WTC11 (cell line): Measurements from ENCODE around the gene PDE4B. TPM values are rescaled to one million over a fixed set of nuclear protein-coding genes. Genes with fewer than 3 reads are reported as not detected.

ENCODE experiments used
- ATAC-seq: fragments of 200-7000 bp; cut with Tn5 transposase; 2 replicates; pipeline ENCODE4 v1.10.0; 2021; ENCODE audit warnings: mild to moderate bottlenecking, moderate library complexity
- CTCF ChIA-PET: fragments of 300-600 bp; sonication (Branson Sonifier 250); formaldehyde crosslinking; loops from one replicate; lab custom pipeline; 2021; ENCODE audit warnings: antibody characterized with exemption; lab: Charles Lee
- POLR2A ChIA-PET: fragments of 350-600 bp; sonication (Branson Sonifier 250); formaldehyde crosslinking; loops from one replicate; lab custom pipeline; 2021; ENCODE audit warnings: antibody characterized with exemption; lab: Charles Lee
- DNase-seq: peaks from one replicate; pipeline ENCODE4 v3.0.0; 2021; ENCODE audit warnings: low spot score
- H3K27ac Mint-ChIP-seq: 2 replicates; pipeline ENCODE4 v1.8.0; 2021; ENCODE audit warnings: mixed read lengths
- H3K27me3 Mint-ChIP-seq: 2 replicates; pipeline ENCODE4 v1.8.0; 2021; ENCODE audit warnings: low read depth, mild to moderate bottlenecking, moderate library complexity, mixed read lengths
- H3K36me3 Mint-ChIP-seq: 2 replicates; pipeline ENCODE4 v1.8.0; 2021; ENCODE audit warnings: mixed read lengths
- H3K4me1 Mint-ChIP-seq: 2 replicates; pipeline ENCODE4 v1.8.0; 2022; ENCODE audit warnings: mixed read lengths
- H3K4me3 Mint-ChIP-seq: 2 replicates; pipeline ENCODE4 v1.8.0; 2021; ENCODE audit warnings: mild to moderate bottlenecking, moderate library complexity, mixed read lengths
- H3K9me3 Mint-ChIP-seq: 2 replicates; pipeline ENCODE4 v1.8.0; 2021; ENCODE audit warnings: mixed read lengths
- AR ChIP-seq: fragments of 250-450 bp; sonication (Bioruptor Pico); IDR thresholded peaks from 2 replicates; pipeline ENCODE4 v1.9.0; 2021; ENCODE audit warnings: mild to moderate bottlenecking
- ATF1 ChIP-seq: sonication (generic); formaldehyde crosslinking; IDR thresholded peaks from 2 replicates; pipeline ENCODE4 v1.8.1; 2023; ENCODE audit warnings: mild to moderate bottlenecking, moderate library complexity, missing genetic modification reagents
- CDX4 ChIP-seq: fragments of 250-450 bp; sonication (Bioruptor Pico); IDR thresholded peaks from 2 replicates; pipeline ENCODE4 v1.9.0; 2021; ENCODE audit warnings: moderate library complexity, mild to moderate bottlenecking, inconsistent platforms, borderline replicate concordance
- E2F5 ChIP-seq: sonication (generic); formaldehyde crosslinking; IDR thresholded peaks from 2 replicates; pipeline ENCODE4 v1.8.1; 2022; ENCODE audit warnings: mild to moderate bottlenecking, moderate library complexity, missing genetic modification reagents
- ERG ChIP-seq: fragments of 250-450 bp; sonication (Bioruptor Pico); IDR thresholded peaks from 2 replicates; pipeline ENCODE4 v1.8.0; 2021; ENCODE audit warnings: mild to moderate bottlenecking
- ETV6 ChIP-seq: sonication (generic); formaldehyde crosslinking; IDR thresholded peaks from 2 replicates; pipeline ENCODE4 v1.8.1; 2022; ENCODE audit warnings: mild to moderate bottlenecking, missing genetic modification reagents
- HMGA2 ChIP-seq: fragments of 250-450 bp; sonication (Bioruptor Pico); IDR thresholded peaks from 2 replicates; pipeline ENCODE4 v1.4.0; 2021; ENCODE audit warnings: mild to moderate bottlenecking, moderate library complexity
- IRF1 ChIP-seq: sonication (generic); formaldehyde crosslinking; IDR thresholded peaks from 2 replicates; pipeline ENCODE4 v1.8.0; 2023; ENCODE audit warnings: missing genetic modification reagents
- JAZF1 ChIP-seq: fragments of 250-450 bp; sonication (Bioruptor Pico); IDR thresholded peaks from 2 replicates; pipeline ENCODE4 v1.9.0; 2021; ENCODE audit warnings: moderate library complexity, mild to moderate bottlenecking, inconsistent platforms
- JUN ChIP-seq: sonication (generic); formaldehyde crosslinking; IDR thresholded peaks from 2 replicates; pipeline ENCODE4 v1.8.0; 2023; ENCODE audit warnings: mild to moderate bottlenecking, missing genetic modification reagents
- MYBL2 ChIP-seq: sonication (generic); formaldehyde crosslinking; IDR thresholded peaks from 2 replicates; pipeline ENCODE4 v1.8.1; 2023; ENCODE audit warnings: mild to moderate bottlenecking, moderate library complexity, missing genetic modification reagents
- NR2C2 ChIP-seq: sonication (generic); formaldehyde crosslinking; IDR thresholded peaks from 2 replicates; pipeline ENCODE4 v1.8.0; 2022; ENCODE audit warnings: mild to moderate bottlenecking, missing genetic modification reagents
- PRRX2 ChIP-seq: fragments of 250-450 bp; sonication (Bioruptor Pico); IDR thresholded peaks from 2 replicates; pipeline ENCODE4 v1.8.0; 2021; ENCODE audit warnings: mild to moderate bottlenecking
- SMAD4 ChIP-seq: sonication (generic); formaldehyde crosslinking; IDR thresholded peaks from 2 replicates; pipeline ENCODE4 v1.8.0; 2022; ENCODE audit warnings: mild to moderate bottlenecking, missing genetic modification reagents
- TEAD1 ChIP-seq: sonication (generic); formaldehyde crosslinking; IDR thresholded peaks from 2 replicates; pipeline ENCODE4 v1.8.0; 2022; ENCODE audit warnings: mild to moderate bottlenecking, missing genetic modification reagents
- TEAD4 ChIP-seq: sonication (generic); formaldehyde crosslinking; IDR thresholded peaks from 2 replicates; pipeline ENCODE4 v1.8.0; 2022; ENCODE audit warnings: mild to moderate bottlenecking, missing genetic modification reagents
- ZBTB43 ChIP-seq: sonication (generic); formaldehyde crosslinking; IDR thresholded peaks from 2 replicates; pipeline ENCODE4 v1.8.1; 2023; ENCODE audit warnings: mild to moderate bottlenecking, missing genetic modification reagents
- ZNF232 ChIP-seq: sonication (generic); formaldehyde crosslinking; IDR thresholded peaks from 2 replicates; pipeline ENCODE4 v1.8.0; 2022; ENCODE audit warnings: mild to moderate bottlenecking, missing genetic modification reagents
- ZNF512 ChIP-seq: sonication (generic); formaldehyde crosslinking; IDR thresholded peaks from 2 replicates; pipeline ENCODE4 v1.8.1; 2022; ENCODE audit warnings: missing genetic modification reagents, borderline replicate concordance
- total RNA-seq: library from RNA; stranded (reverse); gene quantifications from 3 replicates; pipeline ENCODE4 v1.2.3, GENCODE V29; 2021
- TF ChIP-seq, protein P1 (sequence below): sonication (generic); formaldehyde crosslinking; IDR thresholded peaks from 2 replicates; pipeline ENCODE4 v1.8.1; 2023; ENCODE audit warnings: mild to moderate bottlenecking, missing genetic modification reagents
- TF ChIP-seq, protein P2 (sequence below): fragments of 250-450 bp; sonication (Bioruptor Pico); IDR thresholded peaks from 2 replicates; pipeline ENCODE4 v1.9.0; 2021; ENCODE audit warnings: mild to moderate bottlenecking
- TF ChIP-seq, protein P3 (sequence below): sonication (generic); formaldehyde crosslinking; IDR thresholded peaks from 2 replicates; pipeline ENCODE4 v1.8.0; 2023; ENCODE audit warnings: mild to moderate bottlenecking, missing genetic modification reagents

The PDE4B gene
- total RNA-seq, 1 experiment from 2014 or later, result 8.0 TPM

DNA sequence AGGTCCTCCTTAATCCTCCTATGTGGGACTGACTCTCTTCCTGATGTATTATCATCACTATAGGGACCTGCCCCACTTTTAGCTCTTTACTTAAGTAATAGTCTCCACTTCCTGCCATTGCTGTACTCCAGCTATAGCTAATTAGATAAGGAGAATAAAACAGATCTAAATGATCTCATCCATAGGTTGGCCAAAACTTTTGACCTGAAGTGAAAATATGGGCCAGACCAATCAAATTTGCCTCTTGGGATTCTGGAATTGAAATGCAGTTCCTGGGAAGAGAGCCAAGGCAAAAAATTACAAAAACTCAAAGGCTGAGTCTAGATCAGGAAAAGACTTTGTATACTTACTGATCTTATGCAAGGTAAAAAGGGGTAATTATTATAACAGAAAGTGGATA, 36.1 kb upstream of the PDE4B start:
- Mint-ChIP-seq H3K27me3 (peaks cover 3% of the 10 kb centered on the region; the same call in 1 of the 2 replicates), H3K36me3 (no peaks in the 10 kb centered on the region), H3K27ac (no peak overlapping the region), H3K4me1 (no peaks in the 10 kb centered on the region), H3K9me3 (no peaks in the 10 kb centered on the region), H3K4me3 (no peak overlapping the region)
- DNase-seq (no peak), ATAC-seq (no peak)
- ChIA-PET POLR2A (no interaction called here), CTCF (no interaction called here)
- TF ChIP-seq IRF1 (no peak), TEAD1 (CRISPR knock-in tag) (no peak), ERG (no peak), SMAD4 (CRISPR knock-in tag) (no peak), NR2C2 (CRISPR knock-in tag) (no peak), TEAD4 (CRISPR knock-in tag) (no peak), HMGA2 (CRISPR knock-in tag) (no peak)
- TF ChIP-seq, protein P1, sequence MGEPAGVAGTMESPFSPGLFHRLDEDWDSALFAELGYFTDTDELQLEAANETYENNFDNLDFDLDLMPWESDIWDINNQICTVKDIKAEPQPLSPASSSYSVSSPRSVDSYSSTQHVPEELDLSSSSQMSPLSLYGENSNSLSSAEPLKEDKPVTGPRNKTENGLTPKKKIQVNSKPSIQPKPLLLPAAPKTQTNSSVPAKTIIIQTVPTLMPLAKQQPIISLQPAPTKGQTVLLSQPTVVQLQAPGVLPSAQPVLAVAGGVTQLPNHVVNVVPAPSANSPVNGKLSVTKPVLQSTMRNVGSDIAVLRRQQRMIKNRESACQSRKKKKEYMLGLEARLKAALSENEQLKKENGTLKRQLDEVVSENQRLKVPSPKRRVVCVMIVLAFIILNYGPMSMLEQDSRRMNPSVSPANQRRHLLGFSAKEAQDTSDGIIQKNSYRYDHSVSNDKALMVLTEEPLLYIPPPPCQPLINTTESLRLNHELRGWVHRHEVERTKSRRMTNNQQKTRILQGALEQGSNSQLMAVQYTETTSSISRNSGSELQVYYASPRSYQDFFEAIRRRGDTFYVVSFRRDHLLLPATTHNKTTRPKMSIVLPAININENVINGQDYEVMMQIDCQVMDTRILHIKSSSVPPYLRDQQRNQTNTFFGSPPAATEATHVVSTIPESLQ, result no peak

GRCh38 chr1:65757531-65757930, 35.2 kb upstream of the PDE4B start:
- no peak overlapping the region for H3K27ac Mint-ChIP-seq
- ATAC-seq (no peak), DNase-seq (no peak)
- H3K9me3 Mint-ChIP-seq, result no peaks in the 10 kb centered on the region
- ChIA-PET POLR2A (no interaction called here), CTCF (no interaction called here)
- H3K4me1 Mint-ChIP-seq, result 0 out of 2 replicates have a peak, but pooled peaks cover 2% of the 10 kb centered on the region
- no peak overlapping the region for H3K4me3 Mint-ChIP-seq
- peaks cover 2% of the 10 kb centered on the region; the same call in 1 of the 2 replicates for H3K27me3 Mint-ChIP-seq
- no peaks in the 10 kb centered on the region for H3K36me3 Mint-ChIP-seq
- TF ChIP-seq JAZF1, result no peak
- TF ChIP-seq ZNF232 (CRISPR knock-in tag), result no peak
- TF ChIP-seq ZBTB43 (CRISPR knock-in tag), result no peak
- TF ChIP-seq JUN (CRISPR knock-in tag), result no peak
- TF ChIP-seq MYBL2 (CRISPR knock-in tag), result no peak
- TF ChIP-seq PRRX2 (CRISPR knock-in tag), result no peak
- TF ChIP-seq, protein P2, sequence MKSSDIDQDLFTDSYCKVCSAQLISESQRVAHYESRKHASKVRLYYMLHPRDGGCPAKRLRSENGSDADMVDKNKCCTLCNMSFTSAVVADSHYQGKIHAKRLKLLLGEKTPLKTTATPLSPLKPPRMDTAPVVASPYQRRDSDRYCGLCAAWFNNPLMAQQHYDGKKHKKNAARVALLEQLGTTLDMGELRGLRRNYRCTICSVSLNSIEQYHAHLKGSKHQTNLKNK (CRISPR knock-in tag), result no peak
- no peak for TF ChIP-seq ETV6 (CRISPR knock-in tag)
- no peak for TF ChIP-seq E2F5 (CRISPR knock-in tag)
- TF ChIP-seq CDX4 (CRISPR knock-in tag), result no peak
- TF ChIP-seq ATF1 (CRISPR knock-in tag), result no peak
- no peak for TF ChIP-seq AR
- TF ChIP-seq ZNF512 (CRISPR knock-in tag), result no peak
- TF ChIP-seq, protein P3, sequence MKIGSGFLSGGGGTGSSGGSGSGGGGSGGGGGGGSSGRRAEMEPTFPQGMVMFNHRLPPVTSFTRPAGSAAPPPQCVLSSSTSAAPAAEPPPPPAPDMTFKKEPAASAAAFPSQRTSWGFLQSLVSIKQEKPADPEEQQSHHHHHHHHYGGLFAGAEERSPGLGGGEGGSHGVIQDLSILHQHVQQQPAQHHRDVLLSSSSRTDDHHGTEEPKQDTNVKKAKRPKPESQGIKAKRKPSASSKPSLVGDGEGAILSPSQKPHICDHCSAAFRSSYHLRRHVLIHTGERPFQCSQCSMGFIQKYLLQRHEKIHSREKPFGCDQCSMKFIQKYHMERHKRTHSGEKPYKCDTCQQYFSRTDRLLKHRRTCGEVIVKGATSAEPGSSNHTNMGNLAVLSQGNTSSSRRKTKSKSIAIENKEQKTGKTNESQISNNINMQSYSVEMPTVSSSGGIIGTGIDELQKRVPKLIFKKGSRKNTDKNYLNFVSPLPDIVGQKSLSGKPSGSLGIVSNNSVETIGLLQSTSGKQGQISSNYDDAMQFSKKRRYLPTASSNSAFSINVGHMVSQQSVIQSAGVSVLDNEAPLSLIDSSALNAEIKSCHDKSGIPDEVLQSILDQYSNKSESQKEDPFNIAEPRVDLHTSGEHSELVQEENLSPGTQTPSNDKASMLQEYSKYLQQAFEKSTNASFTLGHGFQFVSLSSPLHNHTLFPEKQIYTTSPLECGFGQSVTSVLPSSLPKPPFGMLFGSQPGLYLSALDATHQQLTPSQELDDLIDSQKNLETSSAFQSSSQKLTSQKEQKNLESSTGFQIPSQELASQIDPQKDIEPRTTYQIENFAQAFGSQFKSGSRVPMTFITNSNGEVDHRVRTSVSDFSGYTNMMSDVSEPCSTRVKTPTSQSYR (CRISPR knock-in tag), result no peak
